ENCODE measurements around the gene INO80D. TPM values are rescaled to one million over a fixed set of nuclear protein-coding genes. Genes with fewer than 3 reads are reported as not detected.
A peak's percentile ranks its signal among the peaks of the same experiment; 100 is the strongest.
"Not testable (repeated sequence)": the region's sequence is repeated elsewhere in the genome, so short reads cannot be mapped to it uniquely, and the experiment has no call there.

INO80D gene
- total RNA-seq, result 10 to 100 TPM; 11.0 to 28.6 (median 21.2) TPM

GRCh38 chr2:206085742-206086445, at the start of gene INO80D:
Gene INO80D, minus strand, starts transcription at chr2:206086174. Its CDS starts 23,158 bp downstream, at chr2:206063016.
- TF ChIP-seq CTCF (IDR thresholded peaks at IDR 0.05), result peak in 3 of 4 experiments; percentile 46 to 64 (median 51)
- TF ChIP-seq EP300 (IDR thresholded peaks at IDR 0.05), result no peak
- peak; percentile 39 to 49 for TF ChIP-seq POLR2A (IDR thresholded peaks at IDR 0.05)
- TF ChIP-seq POLR2AphosphoS5 (IDR thresholded peaks at IDR 0.05), result peak; percentile 34
- 0 to 2% methylated on average over 8 to 16 of the region's 39 CpGs for WGBS, 2 donors (ENCODE audit: low coverage in 1 of 2)
- Histone ChIP-seq H3K9me3 (no peaks in the 10 kb centered on the region), H3K36me3 (peaks cover 0 to 9% of the 10 kb centered on the region in 2 donors), H3K27ac (peak within 1 kb of the TSS; percentile 89 to 99 (median 99)), H3K27me3 (no peaks in the 10 kb centered on the region), H3K4me3 (peak within 1 kb of the TSS; percentile 96 to 98), H3K4me1 (peaks cover 0 to 53% (median 0%) of the 10 kb centered on the region in 3 donors)
- ATAC-seq, result peak; percentile 82

GRCh38 chr2:206127656-206128055, 41.7 kb upstream of the INO80D start:
- no peaks in the 10 kb centered on the region for H3K27me3 ChIP-seq
- H3K36me3 ChIP-seq, result peaks cover 3 to 100% of the 10 kb centered on the region in 2 donors
- TF ChIP-seq POLR2A (IDR thresholded peaks at IDR 0.05), result no peak

GRCh38 chr2:206125901-206126300, 39.9 kb upstream of the INO80D start:
- Histone ChIP-seq H3K9me3 (peaks cover 0 to 1% (median 0%) of the 10 kb centered on the region in 3 donors), H3K4me3 (no peak overlapping the region), H3K27ac (no peak overlapping the region), H3K4me1 (no peaks in the 10 kb centered on the region), H3K36me3 (peaks cover 3 to 100% of the 10 kb centered on the region in 2 donors), H3K27me3 (no peaks in the 10 kb centered on the region)
- ATAC-seq, result no peak
- no peak for TF ChIP-seq POLR2A (IDR thresholded peaks at IDR 0.05)
- no peak for TF ChIP-seq CTCF (IDR thresholded peaks at IDR 0.05)
- no peak for TF ChIP-seq POLR2AphosphoS5 (IDR thresholded peaks at IDR 0.05)
- TF ChIP-seq EP300 (IDR thresholded peaks at IDR 0.05), result no peak

More at GRCh38 chr2:206127656-206128055, 41.7 kb upstream of the INO80D start:
- Histone ChIP-seq H3K4me1 (no peaks in the 10 kb centered on the region), H3K4me3 (no peak overlapping the region), H3K9me3 (no peaks in the 10 kb centered on the region), H3K27ac (no peak overlapping the region)
- ATAC-seq, result no peak

GRCh38 chr2:206122569-206122968, 36.6 kb upstream of the INO80D start:
- peaks cover 3 to 97% of the 10 kb centered on the region in 2 donors for H3K36me3 ChIP-seq
- not testable (repeated sequence) for H3K9me3 ChIP-seq, ATAC-seq, H3K4me1 ChIP-seq, H3K27ac ChIP-seq, H3K27me3 ChIP-seq, H3K4me3 ChIP-seq
- 92% methylated on average over 3 of the region's 3 CpGs; no CpG with 5 or more reads in 1 of the 2 donors for WGBS, 2 donors (ENCODE audit: low coverage in 1 of 2)

- no peak for ATAC-seq
- Histone ChIP-seq H3K27me3 (no peaks in the 10 kb centered on the region), H3K4me3 (no peak overlapping the region), H3K4me1 (no peaks in the 10 kb centered on the region), H3K27ac (no peak overlapping the region), H3K9me3 (peaks cover 0 to 7% (median 0%) of the 10 kb centered on the region in 3 donors), H3K36me3 (peaks cover 0 to 85% of the 10 kb centered on the region in 2 donors)
- WGBS, 2 donors (ENCODE audit: low coverage in 1 of 2), result 78 to 94% methylated on average over 4 to 13 of the region's 21 CpGs
- TF ChIP-seq CTCF (IDR thresholded peaks at IDR 0.05), result no peak
- no peak for TF ChIP-seq EP300 (IDR thresholded peaks at IDR 0.05)
- TF ChIP-seq POLR2A (IDR thresholded peaks at IDR 0.05), result no peak
- no peak for TF ChIP-seq POLR2AphosphoS5 (IDR thresholded peaks at IDR 0.05)
These were observed 30.3 kb upstream of the INO80D start for GRCh38 chr2:206116278-206116677.

- 97 to 100% methylated on average over 3 of the region's 3 CpGs for WGBS, 2 donors (ENCODE audit: low coverage in 1 of 2)
- Histone ChIP-seq H3K27ac (no peak overlapping the region), H3K4me1 (no peaks in the 10 kb centered on the region), H3K4me3 (no peak overlapping the region), H3K36me3 (peaks cover 0 to 73% of the 10 kb centered on the region in 2 donors), H3K9me3 (no peaks in the 10 kb centered on the region), H3K27me3 (no peaks in the 10 kb centered on the region)
- ATAC-seq, result no peak
- no peak for TF ChIP-seq POLR2AphosphoS5 (IDR thresholded peaks at IDR 0.05)
- TF ChIP-seq CTCF (IDR thresholded peaks at IDR 0.05), result no peak
- TF ChIP-seq POLR2A (IDR thresholded peaks at IDR 0.05), result no peak
- no peak for TF ChIP-seq EP300 (IDR thresholded peaks at IDR 0.05)
These were observed 29.1 kb upstream of the INO80D start for GRCh38 chr2:206115026-206115578.
